GM04504 (cell line): ENCODE measurements around the gene PRND.
"Not testable (repeated sequence)": the region's sequence is repeated elsewhere in the genome, so short reads cannot be mapped to it uniquely, and the experiment has no call there.

Source experiments
- DNase-seq: peaks from one replicate; pipeline ENCODE4 v3.0.0-alpha.2; 2012; ENCODE audit warnings: low read depth

Gene PRND

DNA sequence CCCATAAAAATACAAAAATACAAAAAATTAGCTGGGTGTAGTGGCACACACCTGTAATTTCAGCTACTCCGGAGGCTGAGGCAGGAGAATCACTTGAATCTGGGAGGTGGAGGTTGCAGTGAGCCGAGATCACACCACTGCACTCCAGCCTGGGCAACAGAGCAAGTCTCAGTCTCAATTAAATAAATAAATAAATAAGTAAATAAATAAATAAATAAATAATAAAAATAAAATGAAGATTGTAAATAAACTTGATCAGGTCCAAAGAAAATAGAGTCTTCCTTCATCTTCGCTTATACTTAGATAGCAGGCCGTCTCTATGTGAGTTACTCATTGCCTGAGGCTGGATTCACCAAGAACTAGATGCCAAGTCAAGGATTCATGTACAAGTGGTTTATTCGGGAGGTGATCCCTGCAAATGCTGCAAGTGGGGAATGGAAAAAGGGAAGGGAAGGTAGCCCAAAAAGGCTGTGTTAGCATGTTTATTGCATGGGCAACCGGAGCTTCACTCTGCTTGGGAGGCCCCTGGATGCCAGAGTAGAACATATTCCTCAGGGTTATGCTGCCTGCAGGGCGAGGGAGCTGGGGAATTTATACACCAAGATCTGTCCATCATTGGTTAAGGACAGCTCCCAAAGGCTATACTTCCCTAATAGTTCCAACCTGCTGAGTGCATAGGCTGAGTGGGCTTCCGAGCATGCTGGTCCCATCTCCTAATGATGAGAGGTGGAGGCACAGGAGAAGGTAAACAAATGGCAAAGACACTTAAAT, 16.3 kb downstream of the PRND start:
- no peak for DNase-seq

DNA sequence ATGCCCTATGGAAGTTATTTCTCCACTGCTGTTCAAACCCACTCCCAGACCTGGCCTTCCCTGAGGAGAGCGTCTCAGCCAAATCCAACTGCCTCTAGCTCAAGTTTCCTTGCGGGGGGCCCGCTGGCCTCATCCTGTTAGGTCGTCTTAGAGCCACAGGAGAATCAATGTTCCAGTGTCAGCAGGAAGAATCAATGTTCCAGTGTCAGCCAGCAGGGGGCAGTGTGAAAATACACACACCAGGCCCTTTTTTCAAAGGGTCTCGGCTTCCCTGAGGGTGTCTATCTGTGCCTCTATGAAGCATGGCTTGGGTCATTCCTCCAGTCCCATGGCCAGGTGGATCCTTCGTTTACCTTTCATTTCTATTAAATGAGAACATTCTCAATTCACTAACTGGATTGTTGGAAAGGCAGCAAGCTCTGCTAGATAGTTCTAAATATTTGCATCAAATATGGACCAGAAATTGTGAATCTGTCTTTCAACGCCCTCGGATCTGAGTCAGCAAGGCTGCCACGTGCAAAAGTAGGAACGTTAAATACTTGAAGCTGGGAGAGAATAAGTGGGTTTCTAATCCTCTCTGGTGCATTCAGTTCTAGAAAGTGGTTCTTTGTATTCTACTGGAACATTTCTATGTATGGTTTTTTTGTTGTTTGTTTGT, 19.2 kb downstream of the PRND start:
- no peak for DNase-seq

DNA sequence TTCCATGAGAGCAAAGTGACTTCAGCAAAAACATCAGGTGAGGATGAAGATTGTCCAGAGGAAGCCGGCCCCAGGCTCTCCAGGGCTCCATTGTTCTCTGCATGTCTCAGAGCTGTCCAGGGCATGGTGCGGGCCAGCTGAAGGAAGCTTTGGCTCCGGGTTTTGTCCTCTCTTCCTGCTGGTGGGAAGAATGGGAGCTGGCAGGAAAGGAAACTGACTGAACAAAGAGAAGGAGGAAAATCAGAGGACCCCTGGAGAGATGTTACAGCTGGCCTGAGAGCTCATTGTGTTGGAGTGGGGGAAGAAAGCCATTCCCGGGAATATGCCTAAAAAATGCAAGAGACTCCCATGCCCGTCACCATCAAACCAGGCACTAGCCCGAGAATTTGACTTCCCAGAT, 27.1 kb downstream of the PRND start:
- DNase-seq: no peak

DNA sequence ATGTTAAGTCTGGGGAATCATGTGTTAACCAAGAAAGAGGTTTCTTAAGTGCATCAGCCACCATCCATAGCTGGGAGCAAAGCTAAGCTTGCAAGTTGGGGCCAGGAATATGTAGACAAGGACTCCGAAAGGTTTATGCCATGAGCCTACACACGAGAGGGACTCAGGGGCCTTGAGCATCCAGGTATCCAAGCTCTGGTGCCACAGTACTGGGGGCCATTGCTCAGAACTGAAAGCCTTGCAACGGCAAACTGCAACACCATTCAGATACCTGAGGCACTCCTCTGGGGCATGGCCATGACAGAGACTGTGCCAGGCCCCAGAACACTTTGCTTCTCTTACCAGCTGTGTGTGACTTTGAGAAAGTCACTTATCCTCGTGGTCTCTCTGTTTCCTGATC, 27.6 kb downstream of the PRND start:
- no peak for DNase-seq

DNA sequence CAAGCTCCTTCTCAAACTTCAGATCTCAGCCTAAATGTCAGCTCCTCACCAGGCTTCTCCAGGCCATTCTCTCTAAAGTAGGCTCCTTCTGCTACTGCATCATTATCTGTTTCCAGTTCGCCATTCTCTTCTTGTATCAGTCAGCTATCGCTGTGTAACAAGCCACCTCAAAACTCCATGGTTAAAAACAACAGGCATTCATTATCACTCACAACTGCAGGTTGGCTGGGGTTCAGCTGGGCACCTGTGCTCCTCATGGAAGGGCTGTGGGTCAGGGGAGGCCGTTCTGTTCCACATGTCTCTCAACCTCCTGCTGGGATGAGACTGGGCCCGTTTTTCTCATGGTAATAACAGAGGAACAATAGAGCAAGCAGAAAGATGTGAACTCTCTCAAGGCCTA, 28.7 kb downstream of the PRND start:
- no peak for DNase-seq

DNA sequence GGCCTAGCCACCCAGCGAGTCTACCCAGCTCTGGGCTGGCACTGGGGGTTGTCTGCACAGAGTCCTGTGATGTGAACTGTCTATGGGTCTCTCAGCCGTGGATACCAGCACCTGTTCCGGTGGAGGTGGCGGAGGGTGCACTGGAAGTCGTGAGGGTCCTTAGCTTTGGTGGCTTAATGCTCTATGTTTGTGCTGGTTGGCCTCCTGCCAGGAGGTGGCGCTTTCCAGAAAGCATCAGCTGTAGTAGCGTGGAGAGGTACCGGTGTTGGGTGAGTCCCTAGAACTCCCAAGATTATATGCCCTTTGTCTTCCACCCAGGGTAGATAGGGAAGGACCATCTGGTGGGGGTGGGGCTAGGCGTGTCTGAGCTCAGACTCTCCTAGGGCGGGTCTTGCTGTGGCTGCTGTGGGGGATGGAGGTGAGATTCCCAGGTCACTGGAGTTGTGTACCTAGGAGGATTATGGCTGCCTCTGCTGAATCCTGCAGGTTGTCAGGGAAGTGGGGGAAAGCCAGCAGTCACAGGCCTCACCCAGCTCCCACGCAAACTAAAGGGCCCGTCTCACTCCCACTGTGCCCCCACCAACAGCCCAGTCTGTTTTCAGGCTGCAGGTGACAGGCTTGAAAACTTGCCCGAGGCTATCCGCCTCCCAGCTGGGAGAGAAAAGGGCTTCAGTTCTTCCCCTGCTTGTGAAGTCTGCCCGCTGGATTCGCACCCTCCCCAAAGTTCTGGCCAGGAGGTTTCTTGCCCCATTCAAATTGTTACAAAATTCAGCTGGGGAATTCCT, 37.6 kb downstream of the PRND start:
- DNase-seq: not testable (repeated sequence)

DNA sequence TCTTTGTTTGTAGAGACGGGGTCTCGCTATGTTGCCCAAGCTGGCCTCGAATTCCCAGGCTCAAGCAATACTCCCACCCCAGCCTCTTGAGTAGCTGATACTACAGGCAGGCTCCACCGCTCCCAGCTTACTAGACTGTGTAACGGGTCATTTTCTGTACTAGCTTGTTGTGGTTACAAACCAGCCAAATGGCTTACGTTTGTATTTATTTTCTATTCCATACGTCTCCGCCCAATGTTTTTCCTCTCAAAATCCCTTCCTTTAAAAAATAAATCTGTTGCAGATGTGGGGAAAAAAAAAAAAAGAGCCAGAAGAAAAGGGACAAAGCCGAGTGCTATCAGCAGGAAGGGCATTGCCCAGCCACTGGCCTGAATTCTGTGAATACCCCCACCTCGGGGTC, 41.6 kb downstream of the PRND start:
- no peak for DNase-seq

DNA sequence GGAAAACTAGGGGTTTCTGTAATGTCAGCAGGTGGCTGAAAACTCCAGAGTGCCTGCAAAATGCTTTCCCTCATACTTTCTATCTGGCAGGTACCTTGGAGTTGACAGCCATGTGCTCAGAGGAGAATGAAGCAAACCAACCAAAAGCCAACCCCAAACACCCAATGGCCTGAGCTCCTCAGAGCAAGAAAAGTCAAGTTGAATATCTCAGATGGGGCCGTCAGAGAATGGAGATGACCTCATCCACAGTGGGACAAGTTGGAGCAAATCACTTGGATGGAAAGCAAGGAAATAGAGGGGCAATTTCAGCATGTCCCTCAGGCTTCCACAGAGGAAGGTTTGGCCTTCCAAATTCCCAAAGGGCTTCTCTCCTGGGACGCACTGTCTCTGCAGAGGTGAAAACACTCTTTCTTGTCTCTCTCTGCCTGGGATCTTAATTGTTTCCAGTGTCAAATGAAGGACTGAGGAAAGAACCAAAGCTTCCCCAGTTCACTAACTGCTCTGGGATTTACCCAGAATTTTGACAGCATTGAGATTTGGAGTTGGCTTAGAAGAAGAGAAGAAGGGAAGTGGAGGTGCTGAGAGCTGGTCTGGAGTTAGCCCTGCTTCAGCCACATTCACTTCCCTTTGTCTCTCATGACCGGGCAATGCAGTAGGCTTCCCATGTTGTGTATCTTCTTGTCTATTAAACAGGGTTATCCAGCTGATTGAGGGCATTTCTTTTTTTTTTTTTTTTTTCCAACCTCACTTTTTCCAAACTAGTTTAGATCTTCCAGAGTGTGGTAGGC, 42.2 kb downstream of the PRND start:
- DNase-seq: no peak

DNA sequence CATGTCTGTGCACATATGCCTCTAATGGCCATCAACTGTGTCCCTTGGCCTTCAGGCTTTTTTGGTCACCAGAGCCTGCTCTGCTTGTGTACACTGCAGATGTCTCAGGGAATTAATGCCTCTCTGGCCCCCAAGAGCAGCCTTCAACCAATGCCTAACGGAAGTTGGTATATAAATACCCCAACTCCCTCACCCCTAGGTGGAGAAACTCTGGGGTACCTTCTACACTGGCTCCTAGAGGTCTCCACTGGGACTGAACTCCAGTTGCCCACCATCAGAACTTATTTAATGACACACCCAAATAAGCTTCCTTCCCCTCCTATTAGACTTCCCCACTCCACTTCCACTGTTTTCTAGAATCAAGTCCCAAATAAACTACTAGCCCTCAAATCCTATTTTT, 43.1 kb downstream of the PRND start:
- DNase-seq: no peak

DNA sequence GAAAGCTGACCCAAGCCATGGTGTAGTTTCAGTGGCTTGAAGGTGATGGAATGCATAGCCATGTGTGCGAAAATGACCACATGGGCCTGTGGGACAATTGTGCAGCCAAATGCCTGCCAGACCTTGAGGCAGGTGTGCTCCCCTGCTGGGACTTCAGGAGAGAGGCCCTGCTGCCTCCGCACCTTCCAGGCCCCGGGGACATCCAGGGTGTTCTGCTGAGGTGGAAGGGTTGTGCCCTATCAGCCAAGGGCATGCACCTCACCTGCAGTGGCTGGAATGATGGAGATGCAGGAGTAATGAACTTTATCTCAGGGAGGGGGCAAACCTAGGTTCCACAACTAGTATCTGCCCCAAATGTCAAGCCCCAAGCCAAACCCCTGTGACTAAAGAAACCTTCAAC, 44.0 kb downstream of the PRND start:
- no peak for DNase-seq

DNA sequence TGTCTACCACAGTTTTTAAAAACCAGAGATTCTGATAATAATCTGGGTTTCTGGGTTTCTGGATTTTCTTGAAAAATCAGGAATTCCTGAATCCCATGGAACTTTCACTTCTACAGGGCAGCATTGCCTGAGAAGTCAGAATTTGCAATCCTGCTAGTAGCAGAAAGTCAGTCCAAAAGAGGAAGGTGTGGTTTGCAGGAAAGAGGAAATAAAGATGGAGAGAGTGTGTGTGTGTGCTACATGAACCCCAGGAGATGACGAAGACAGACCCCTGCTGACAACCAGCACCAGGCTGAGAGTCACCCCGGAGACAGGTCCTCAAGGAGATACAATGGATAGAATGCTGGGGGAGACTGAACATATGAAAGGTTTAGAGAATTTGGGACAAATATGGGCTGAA, 44.9 kb downstream of the PRND start:
- no peak for DNase-seq

DNA sequence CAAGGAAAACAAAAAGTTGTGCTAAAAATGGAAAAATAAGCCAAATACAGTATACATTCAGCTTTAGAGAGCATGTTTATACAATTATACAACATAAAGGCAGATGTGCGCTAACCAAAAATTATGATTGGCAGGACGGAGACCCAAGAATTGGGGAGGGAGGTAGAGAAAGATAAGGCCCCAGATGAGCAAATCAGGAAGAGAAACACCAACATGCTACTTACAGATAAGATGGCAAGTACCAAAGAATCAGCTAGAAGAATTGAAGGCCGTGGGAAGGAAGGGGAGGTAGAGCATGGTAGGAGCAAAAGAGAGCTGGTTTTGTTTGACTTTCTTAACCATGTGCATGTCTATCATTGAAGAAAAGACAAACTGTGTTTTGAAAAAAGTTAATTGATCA, 45.4 kb downstream of the PRND start:
- DNase-seq: no peak

DNA sequence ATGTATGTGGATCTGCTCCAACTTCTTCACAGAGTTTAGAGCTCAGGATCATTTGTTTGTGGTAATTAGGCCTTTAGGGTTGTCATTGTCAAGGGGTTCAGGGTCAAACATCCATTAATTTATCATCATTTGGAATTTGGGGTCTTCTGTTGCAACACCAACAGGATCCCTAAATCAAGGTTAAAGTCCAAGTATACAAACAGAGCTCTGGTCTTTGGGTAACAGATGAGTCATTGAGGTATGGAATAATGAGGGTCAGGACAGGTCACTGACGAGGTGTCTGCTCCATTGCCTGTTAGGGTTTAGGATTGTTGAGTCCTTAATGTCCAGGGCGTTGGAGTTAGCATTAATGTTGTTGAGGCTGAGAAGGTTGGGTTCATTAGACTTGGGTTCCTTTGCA, 47.6 kb downstream of the PRND start:
- no peak for DNase-seq

DNA sequence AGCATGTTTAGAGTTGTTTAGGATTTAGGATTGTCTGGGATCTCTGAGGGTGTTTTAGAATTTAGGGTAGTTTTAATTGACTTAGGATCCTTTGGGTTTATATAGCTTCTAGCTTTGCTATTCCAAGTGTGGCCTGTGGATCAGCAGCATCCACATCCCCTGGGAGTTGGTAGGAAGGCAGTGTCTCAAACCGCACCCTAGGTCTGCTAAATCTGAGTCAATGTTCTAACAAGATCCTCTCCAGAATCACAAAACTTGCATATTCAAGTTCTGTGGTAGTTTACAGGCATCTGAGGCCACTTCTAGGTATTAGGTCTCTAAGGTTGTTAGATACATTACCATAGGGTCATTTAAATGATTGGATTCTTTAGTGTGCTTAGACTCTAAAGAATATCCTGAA, 48.3 kb downstream of the PRND start:
- DNase-seq: no peak

DNA sequence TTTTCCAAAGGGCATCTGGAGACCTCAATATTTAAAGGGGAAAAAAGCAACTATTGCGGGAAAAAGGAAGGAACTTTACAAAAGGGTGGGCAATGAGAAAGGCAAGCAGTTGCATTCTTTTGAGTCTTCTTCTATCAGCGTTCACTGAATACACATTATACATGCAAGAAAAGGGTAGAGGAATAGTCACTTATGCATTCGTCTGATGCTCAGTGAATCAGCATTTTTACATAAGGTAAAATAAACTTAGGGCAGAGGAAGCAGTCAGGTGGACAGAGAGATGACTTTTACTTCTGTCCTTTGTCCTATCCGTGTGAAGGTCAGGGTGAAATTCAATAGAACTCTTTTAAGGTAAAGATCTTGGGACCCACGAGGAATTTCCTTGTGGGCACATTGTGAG, 49.3 kb downstream of the PRND start:
- no peak for DNase-seq

DNA sequence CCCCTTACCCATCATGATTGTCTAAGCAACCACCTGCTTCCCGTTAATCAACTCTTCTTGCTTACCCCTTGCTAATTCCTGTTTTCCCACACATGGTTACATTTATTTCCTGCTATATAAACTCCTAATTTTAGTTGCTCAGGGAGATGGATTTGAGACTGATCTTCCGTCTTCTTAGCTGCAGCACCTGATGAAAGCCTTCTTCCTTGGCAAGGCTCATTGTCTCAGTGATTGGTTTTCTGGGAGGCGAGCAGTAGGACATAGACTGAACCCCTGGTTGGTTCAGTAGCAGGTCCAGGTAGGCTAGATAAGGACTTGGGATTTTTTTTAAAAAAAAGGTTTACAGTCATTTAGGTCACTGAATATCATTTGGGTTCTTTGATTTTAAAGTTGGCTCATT, 50.4 kb downstream of the PRND start:
- DNase-seq: no peak

DNA sequence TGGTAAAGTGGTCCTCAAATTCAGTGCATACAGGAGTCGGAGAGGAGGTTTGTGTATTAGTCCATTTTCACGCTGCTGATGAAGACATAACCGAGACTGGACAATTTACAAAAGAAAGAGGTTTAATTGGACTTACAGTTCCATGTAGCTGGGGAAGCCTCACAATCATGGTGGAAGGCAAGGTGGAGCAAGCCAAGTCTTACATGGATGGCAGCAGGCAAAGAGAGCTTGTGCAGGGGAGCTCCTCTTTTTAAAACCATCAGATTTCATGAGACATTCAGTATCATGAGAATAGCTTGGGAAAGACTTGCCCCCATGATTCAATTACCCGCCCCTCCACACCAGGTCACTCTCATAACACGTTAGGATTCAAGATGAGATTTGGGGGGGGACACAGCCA, 51.3 kb downstream of the PRND start:
- DNase-seq: not testable (repeated sequence)

DNA sequence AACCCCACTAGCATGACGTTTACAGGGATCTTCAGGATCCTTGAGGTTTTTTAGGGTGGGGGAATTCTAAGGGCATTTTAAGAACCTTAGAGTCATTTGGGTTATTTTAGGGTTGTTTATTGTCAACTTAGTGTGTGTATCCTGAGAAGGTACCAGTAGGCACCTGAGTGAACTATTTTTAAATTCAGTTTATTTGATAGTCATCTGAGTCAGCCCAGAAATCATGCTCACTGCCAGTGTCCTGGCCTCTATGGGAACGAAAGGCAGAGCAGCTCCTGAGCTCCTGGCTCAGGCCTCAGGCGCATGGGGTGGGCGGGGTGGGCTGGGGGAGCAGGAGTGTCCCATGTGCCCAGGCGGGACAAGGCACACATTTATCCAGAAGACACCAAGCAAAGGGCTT, 52.0 kb downstream of the PRND start:
- DNase-seq: no peak

DNA sequence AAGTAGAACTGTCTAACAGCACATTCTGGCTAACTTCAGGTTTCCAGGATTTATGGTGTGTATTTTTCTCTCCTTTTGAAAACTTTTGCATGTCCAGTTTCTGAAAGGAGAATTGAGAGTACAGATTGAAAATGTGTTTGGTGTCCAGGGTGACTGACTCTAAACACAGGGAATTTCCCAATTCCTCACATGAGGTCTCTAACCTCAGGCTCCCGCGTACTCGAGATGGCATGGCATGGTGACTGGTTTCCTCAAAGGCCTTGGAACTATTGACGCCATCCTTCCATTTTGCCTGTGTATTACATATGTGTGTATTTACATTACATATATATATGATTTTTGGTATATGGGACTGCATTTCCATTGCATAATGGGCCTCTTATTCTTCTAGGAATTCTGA, 52.5 kb downstream of the PRND start:
- no peak for DNase-seq

DNA sequence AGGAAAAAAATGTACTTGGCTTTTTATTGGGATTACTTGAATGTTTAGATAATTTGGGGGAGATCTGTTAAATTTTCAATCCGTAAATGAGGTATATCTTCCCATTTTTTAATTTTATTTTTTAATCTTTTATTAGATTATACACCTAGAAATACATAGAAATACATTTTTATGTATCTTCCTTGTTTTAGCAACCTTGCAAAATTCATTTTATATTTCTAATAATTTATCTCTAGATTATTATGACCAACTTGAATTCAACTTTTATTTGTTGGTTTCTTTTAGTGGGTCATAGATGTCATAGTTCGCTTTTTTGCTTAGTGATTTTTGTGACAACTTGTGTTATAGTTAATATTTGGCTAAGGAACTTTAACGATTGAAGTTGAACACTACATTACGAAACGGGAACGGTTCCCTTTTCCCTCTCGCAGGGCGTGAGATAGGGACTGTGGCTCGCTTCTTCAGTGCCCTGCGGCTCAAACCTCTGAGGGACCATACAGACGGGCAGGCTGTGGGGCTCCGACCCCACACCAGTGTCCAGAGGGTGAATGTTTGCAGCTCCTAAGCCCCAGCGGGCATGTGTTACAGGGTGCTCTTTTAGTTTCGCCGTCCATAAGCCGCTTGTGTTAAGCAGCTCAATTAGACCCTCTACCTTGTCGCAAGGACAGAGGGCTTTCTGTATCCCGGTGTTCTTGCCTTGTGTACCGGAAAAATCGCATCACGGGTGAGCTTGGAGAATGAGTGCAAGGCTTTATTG, 53.8 kb downstream of the PRND start:
- no peak for DNase-seq

DNA sequence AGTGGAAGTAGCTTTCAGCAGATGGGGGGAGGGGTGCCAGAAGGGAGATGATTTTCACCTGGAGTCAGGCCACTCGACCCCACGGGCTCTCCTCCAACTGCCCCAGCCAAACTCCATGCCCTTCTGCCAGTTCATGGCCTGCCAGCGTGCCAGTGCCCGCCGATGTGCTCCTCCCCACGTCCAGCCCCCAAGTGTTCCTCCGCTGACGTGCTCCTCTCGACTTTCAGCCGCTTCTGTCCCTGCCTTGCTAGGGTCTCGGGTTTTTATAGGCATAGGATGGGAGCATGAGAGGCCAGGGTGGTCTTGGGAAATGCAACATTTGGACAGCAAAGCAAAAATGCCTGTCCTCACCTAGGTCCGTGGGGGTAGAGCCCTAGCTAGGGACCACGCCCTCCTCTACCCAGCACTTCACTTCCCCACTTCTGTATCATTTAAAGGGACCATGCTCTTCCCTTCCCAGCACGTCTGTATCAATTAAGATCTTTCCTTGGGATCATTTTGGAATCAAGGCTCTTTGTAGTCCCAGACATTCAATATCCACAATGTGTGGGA, 54.4 kb downstream of the PRND start:
- DNase-seq: no peak
